GM08714 (cell line): Measurements from ENCODE around the gene DTX4.
"Not testable (repeated sequence)": the region's sequence is repeated elsewhere in the genome, so short reads cannot be mapped to it uniquely, and the experiment has no call there.

Experiments
- H3K4me3 ChIP-seq: fragments of 200-500 bp; sonication (Bioruptor generic); 2 replicates; pipeline ENCODE4 v1.5.1; 2014; ENCODE audit warnings: mild to moderate bottlenecking, low read length, inconsistent platforms
- ZNF274 ChIP-seq: IDR thresholded peaks from 2 replicates; pipeline ENCODE4 v1.6.1; 2012; ENCODE audit warnings: mild to moderate bottlenecking, low read depth, low read length

DTX4 gene

DNA sequence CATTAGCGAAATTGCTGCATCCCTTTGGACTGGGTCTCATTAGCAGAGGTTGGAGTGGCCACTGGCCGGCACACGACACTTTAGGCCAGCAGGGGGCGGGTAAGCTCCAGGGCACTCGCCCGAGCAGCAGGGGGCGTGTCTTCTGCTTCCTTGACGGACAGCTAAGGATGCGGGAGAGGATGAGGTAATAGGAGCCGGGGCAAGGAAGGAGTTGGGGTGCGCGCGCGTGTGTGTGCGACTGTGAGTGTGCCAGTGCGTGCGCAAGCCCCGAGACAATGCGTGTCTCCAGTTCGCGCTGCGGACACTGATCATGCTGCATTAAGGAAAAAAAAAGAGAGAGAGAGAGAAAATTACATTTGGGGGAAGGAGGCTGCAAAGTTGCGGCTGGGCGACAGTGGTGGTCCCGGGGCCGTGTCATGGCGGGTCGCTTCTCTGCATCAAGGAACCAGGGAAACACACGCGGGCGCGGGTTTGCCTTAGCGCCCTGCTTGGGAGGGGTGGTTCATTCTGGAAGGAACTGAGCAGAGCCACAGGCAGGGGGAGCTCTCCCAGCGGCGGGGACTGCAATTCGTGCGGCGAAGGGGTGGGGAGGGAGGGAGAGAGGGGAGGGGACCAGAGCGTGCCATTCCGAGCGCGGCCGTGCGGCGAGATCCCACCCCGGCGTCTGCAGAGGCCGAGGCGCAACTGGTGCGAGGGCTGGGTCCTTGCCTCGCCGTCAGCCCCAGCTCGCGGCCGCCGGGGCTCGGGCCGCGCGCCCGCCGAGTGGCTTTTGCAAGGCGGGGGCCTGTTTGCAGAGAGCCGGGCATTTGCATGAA is at the start of gene DTX4:
TSS of gene DTX4 (plus strand) at position 625 of the 815 bp plus-strand sequence. CDS start 464 bp downstream, outside the sequence.
- H3K4me3 ChIP-seq, result peak within 1 kb of the TSS; percentile 80
- TF ChIP-seq ZNF274, result no peak

DNA sequence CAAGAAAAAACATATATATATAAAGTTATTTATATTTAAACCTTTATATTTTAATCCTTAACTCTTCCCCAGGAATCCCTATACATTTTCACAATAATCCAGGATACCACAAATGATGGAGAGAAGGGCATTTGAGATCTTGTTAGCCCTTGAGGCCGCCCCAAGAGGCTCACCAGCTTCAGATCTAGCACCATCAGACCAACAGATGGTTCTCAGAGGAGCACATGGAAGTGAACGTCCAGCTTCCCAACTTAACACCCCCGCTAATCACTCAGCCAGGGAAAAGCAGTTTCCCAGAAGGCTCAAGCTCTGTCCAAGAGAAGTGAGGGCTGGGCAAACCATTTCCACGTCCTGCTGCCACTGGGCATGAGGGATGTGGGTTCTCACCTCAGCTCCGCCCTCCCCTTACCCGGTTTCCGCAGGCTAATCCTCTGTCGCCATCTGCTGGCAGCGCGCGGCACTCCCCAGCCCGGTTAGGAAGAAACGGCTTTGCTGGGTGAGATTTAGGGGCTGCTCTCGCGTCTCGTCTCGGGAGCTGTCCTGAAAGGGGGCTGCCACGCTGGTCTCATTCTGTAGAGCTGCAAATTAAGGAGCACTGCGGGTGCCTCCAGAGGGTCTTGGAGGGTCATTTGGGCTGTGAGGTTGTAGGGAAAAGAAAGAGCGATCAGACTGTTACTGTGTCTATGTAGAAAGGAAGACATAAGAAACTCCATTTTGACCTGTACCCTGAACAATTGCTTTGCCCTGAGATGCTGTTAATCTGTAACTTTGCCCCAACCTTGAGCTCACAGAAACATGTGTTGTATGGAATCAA is 36.1 kb upstream of the DTX4 start:
- H3K4me3 ChIP-seq, result no peak overlapping the region
- TF ChIP-seq ZNF274, result no peak

DNA sequence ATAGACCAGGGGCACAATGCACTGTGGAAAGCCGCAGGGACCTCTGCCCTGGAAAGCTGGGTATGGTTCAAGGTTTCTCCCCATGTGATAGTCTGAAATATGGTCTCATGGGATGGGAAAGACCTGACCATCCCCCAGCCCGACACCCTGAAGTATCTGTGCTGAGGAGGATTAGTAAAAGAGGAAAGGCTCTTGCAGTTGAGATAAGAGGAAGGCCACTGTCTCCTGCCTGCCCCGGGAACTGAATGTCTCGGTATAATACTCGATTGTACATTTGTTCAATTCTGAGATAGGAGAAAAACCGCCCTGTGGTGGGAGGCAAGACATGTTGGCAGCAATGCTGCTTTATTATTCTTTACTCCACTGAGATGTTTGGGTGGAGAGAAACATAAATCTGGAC is 35.4 kb upstream of the DTX4 start:
- not testable (repeated sequence) for H3K4me3 ChIP-seq

DNA sequence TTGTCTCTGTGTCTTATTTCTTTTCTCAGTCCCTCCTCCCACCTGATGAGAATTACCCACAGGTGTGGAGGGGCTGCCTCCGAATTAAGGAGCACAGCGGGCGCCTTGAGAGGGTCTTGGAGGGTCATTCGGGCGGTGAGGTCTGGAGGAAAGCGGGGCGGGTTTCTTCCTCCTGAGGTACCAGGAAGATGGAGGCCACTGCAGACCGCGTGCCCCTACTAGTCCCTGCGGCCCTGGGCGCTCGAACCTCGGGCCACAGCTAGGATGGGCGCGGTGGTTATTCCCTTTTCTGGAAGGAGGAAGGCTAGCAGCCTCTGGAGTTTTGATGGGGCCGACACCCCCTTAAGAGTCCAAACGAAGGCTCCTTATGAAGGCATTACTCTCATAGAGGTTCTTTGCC is 34.7 kb upstream of the DTX4 start:
- no peak overlapping the region for H3K4me3 ChIP-seq
- no peak for TF ChIP-seq ZNF274

- no peak overlapping the region for H3K4me3 ChIP-seq
- TF ChIP-seq ZNF274, result no peak
Measured at GRCh38 chr11:59138643-59139042, 33.3 kb upstream of the DTX4 start.

DNA sequence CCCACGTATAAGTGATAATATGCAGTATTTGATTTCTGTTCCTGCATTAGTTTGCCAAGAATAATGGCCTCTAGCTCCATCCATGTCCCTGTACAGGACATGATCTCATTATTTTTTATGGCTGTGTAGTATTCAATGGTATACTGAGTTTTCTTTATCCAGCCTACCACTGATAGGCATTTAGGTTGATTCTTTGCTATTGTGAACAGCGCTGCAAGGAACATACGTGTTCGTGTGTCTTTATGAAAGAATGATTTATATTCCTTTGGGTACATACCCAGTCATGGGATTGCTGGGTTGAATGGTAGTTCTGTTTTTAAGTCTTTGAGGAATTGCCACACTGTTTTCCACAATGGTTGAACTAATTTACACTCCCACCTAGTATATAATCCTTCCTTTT is 30.7 kb upstream of the DTX4 start:
- no peak overlapping the region for H3K4me3 ChIP-seq
- TF ChIP-seq ZNF274, result no peak

DNA sequence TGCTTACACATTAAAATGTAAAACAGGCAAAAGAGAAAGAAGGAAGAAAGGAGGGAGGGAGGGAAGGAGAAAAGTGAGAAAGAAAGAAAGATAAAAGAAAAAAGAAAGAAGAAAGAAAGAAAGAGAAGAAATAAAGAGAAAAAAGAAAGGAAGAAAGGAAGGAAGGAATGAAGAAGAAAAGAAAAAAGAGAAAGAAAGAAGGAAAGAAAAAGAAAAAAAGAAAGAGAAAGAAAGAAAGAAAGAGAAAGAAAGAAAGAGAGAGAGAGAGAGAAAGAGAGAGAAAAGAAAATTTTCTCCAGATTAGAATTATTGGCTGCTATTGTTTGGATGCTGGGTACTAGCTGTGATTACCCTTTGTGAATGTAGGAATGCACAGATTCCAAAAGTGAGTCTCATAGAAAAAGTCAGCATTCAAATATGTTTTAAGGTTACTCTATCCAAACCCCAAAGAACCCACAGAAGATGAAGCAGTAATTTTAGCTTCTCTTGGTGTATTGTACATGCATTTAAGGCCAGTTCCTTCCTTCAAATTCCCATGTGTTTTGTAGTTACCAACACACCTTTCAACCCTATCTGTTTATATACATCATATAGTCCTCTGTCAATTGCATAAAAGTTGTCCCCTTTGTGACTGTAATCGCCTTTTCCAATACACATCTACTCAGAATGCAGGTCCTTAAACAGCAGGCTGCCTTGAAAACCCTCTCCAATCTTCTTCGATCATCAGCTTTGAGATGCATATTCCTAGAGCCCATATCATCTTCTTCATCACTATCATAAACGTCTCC is 30.1 kb upstream of the DTX4 start:
- peak overlapping the region; percentile 95 for H3K4me3 ChIP-seq
- no peak for TF ChIP-seq ZNF274

GRCh38 chr11:59142530-59143507 is 29.1 kb upstream of the DTX4 start, which contains the start of gene FAM111A:
Gene FAM111A, plus strand, starts transcription at chr11:59142856. Its CDS starts 6,017 bp downstream, at chr11:59148873.
- TF ChIP-seq ZNF274, result no peak
- peak within 1 kb of the TSS; percentile 95 for H3K4me3 ChIP-seq

DNA sequence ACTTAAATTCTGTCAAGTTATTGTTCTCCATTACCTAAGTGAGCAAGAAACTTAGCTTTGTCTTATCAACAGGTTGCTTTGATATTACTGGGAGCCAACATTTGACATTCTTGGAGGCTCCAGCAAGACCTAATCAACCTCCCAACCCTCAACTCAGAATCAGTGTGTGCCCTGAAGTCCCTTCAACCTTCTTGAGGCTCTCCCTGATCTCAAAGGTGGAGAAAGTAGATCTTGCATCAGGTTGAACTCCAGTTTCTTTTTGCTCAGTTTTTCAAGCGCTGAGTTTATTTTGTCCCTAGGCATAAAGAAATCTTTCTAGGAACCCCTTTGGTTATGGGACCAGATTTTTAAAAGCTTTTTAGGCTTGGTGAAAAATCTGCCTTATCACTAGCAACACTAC is 27.8 kb upstream of the DTX4 start:
- no peak for TF ChIP-seq ZNF274
- H3K4me3 ChIP-seq, result peak overlapping the region; percentile 95

DNA sequence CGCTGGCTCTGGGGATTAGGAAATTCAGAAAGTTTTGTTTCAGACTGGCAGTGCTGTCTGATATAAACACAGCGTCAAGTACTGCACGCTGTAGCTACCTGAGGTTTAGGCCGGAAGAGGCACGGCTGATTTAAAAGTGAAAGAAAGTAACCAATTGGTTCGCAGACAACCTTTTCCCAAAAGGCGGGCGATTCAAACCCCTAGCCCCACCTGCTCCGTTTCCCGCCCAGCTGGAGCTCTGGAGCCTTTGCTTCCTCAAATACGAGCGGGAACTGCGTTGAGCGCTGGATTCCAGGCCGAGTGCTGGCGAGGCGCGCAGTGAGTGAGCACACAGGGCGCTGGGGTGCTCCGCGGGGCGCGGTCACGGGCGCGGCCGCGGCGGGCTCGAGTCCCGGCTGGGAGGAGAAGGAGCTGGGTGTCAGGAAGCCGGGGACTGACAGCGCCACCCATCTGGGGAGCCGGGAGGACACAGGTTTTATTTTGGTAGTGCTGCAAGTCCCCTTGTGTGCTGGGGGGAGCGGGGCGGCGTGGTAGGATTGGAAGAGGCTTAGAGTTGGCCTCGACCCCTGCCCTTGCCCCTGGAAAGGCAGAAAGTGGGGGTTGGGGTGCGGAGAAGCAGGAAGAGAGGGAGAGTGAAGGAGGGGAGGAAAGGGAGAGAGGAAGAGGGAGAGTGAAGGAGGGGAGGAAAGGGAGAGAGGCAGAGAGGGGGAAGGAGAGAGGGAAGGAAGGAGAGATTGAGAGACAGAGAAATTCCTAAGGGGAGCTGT is 27.2 kb upstream of the DTX4 start:
- H3K4me3 ChIP-seq, result peak overlapping the region; percentile 95
- TF ChIP-seq ZNF274, result no peak

DNA sequence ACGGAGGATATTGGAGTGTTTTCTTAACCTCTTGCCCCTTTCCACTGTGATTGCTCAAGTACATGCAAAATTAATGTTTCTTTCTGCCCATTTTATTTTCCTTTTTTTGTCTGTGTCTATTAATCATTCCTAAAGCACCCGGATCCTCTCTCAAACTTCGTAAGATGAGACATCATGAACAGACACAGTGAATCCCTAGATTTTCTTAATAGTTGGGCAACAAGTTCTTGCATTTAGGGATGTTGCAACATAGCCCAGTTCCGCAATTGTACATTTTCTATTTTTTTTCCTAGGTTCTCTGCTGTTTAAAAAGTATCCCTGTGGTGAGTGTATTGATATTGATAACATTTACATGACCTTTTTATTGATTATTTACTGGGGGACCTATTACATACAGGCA is 26.4 kb upstream of the DTX4 start:
- H3K4me3 ChIP-seq, result peak overlapping the region; percentile 95
- no peak for TF ChIP-seq ZNF274

DNA sequence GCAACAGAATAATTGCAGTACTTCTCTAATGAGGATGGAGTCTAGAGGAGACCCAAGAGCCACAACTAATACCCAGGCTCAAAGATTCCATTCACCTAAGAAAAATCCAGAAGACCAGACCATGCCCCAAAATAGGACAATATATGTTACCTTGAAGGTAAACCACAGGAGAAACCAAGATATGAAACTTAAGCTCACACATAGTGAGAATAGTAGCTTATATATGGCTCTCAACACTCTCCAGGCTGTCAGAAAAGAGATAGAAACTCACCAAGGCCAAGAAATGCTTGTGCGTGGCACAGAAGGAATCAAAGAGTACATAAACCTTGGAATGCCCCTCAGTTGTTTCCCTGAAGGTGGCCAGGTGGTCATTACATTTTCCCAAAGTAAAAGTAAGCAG is 20.2 kb upstream of the DTX4 start:
- peak overlapping the region; percentile 18; the same call in 1 of the 2 replicates for H3K4me3 ChIP-seq
- no peak for TF ChIP-seq ZNF274
